ENCODE measurements around the gene SCN4B. TPM values are rescaled to one million over a fixed set of nuclear protein-coding genes. Genes with fewer than 3 reads are reported as not detected.
A peak's percentile ranks its signal among the peaks of the same experiment; 100 is the strongest.
"Not testable (repeated sequence)": the region's sequence is repeated elsewhere in the genome, so short reads cannot be mapped to it uniquely, and the experiment has no call there.

The SCN4B gene
- total RNA-seq, result under 1 TPM in 1 of 2 experiments, not detected in 1; 0.17 TPM

DNA sequence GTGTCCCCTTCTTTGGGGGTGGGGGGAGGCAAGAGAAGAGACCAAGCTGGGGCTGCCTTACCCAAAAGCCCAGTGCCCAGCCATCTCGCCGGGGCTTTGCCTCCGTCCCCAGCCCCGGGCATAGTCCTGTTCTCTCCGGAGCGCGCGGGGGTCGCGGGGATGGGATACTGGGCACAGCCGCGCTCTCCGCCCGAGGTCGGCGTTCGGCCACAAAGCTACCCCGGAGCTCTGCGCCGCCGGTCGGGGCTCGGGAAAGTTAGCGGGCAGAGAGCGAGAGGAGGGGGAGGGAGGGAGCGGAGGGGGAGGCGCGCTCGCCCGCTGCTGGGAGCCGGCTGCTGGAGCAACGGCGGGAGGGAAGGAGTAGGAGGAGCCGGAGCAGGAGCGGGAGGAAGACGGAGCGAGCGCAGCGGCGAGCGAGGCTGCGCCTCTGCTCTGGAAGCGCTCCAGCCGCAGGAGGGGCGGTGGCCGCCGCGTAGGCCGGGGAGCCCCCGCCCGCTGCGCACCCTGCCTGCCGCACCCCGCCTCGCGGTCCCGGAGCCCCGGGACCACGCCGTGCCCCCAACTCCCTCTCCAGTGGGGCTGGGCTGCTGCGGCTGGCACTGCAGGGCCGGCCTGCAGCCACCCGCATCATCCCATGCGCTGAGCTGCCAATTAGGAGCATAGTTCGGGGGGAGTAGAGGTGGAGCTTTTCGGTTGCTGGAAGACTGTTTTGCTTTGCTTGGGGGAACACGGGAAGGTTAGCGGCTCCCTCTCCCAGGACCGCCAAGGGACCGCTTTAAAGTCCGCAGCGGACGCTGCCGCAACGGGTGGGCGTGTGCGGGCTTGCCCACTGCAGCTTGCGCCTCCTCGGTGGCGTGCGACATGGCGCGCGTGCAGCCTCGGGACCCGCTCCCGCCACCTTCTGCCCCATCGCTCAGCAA lies at the start of gene SCN4B:
Gene SCN4B, minus strand, starts transcription at position 272 of the 920 bp plus-strand sequence. Its CDS starts 150 bp downstream, at position 122.
- Mint-ChIP-seq H3K27me3 (peaks cover 85% of the 10 kb centered on the region), H3K9me3 (no peaks in the 10 kb centered on the region), H3K27ac (no peak within 1 kb of the TSS), H3K4me1 (peaks cover 16% of the 10 kb centered on the region), H3K4me3 (peak within 1 kb of the TSS; percentile 72), H3K36me3 (no peaks in the 10 kb centered on the region)
- POLR2A ChIA-PET, result interaction anchor here (0.6 kb wide), 3 partner anchors 151 to 361 kb away, joined by 3 to 7 read pairs (median 3); no protein-coding TSS in a partner anchor
- DNase-seq, result peak; percentile 60
- peak; percentile 57 for ATAC-seq (ENCODE audit: low read depth)

- ATAC-seq (ENCODE audit: low read depth), result peak; percentile 7
- H3K36me3 Mint-ChIP-seq, result peaks cover 23% of the 10 kb centered on the region
- no peak for DNase-seq
- no peak overlapping the region for H3K27ac Mint-ChIP-seq
- no peak overlapping the region for H3K4me3 Mint-ChIP-seq
- peaks cover 35% of the 10 kb centered on the region for H3K4me1 Mint-ChIP-seq
- peaks cover 1% of the 10 kb centered on the region for H3K9me3 Mint-ChIP-seq
- POLR2A ChIA-PET, result interaction anchor here (0.8 to 2.7 kb wide), 19 partner anchors 15 to 144 kb away, joined by 3 to 118 read pairs (median 6); partner anchors contain the start of genes CD3D, CD3G, JAML and MPZL2
- H3K27me3 Mint-ChIP-seq, result no peaks in the 10 kb centered on the region
These were observed 49.3 kb upstream of the SCN4B start for GRCh38 chr11:118201966-118202365.

DNA sequence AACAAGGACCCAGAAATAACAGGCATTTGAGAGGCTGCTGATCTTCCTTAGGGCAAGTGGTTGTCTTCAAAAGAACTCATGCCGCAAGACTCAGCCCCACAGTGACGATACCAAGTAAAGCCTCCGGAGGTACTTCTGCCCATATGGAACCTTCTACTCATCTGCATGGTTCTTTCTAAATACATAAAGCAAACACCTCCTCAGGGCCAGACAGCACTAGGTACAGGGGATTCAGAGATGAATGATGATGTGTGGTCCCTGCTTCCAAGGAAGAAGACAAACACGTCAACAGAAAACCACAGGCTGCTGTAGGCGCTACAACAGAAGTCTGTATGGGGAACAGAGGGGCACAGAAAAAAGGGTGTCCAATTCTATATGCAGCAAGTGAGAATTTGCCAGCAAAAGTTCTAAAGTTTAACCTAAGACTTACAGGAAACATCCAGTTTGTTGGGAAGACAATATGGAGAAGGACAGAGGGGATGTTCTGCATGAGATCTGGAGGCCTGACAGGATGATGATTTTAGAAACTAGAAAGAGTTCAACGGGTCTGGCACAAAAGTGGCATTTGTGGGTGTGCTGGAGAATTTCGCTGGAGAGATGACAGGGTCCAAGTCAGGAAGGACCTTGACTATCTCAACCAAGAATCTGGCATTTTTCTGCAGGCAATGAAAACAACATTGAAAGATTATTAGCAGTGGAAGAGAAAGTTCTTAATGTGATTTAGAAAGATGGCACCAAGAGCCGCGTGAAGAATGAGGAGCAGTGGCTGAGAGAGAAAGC lies 48.5 kb upstream of the SCN4B start:
- Mint-ChIP-seq H3K36me3 (peaks cover 20% of the 10 kb centered on the region), H3K4me1 (peaks cover 27% of the 10 kb centered on the region), H3K27ac (no peak overlapping the region), H3K4me3 (no peak overlapping the region), H3K27me3 (no peaks in the 10 kb centered on the region), H3K9me3 (no peaks in the 10 kb centered on the region)
- peak; percentile 65 for ATAC-seq (ENCODE audit: low read depth)
- POLR2A ChIA-PET, result interaction anchor here (1.2 to 2.7 kb wide), 9 partner anchors 16 to 142 kb away, joined by 3 to 118 read pairs (median 7); partner anchors contain the start of genes CD3D, CD3G, JAML and MPZL2
- DNase-seq, result no peak

GRCh38 chr11:118200497-118200896 lies 47.9 kb upstream of the SCN4B start:
- peaks cover 21% of the 10 kb centered on the region for H3K4me1 Mint-ChIP-seq
- DNase-seq (no peak), ATAC-seq (ENCODE audit: low read depth) (no peak)
- H3K9me3 Mint-ChIP-seq, result no peaks in the 10 kb centered on the region
- H3K4me3 Mint-ChIP-seq, result no peak overlapping the region
- POLR2A ChIA-PET, result interaction anchor here (1.2 kb wide), 1 partner anchor 24 kb away, joined by 4 read pairs; the partner anchor contains the start of gene JAML
- H3K27me3 Mint-ChIP-seq, result no peaks in the 10 kb centered on the region
- H3K36me3 Mint-ChIP-seq, result peaks cover 14% of the 10 kb centered on the region
- no peak overlapping the region for H3K27ac Mint-ChIP-seq

DNA sequence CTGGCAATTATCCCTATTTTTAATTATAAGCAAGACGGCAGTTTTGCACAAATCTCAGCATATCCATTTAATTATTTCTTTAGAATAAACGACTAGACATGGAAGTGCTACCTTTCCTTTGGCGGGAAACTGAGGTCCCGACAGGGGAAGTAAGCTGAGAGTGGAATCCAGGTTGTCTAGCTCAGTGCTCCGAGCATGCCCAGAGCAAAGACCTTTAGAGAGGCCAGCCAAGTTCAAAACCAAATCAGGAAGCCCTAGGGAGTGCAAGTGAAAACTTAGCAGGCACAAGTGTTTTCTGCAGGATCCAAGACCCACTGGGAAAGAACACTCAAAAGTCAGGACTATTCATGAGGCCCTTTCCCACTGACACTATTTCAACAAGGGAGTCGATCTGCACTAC lies 46.5 kb upstream of the SCN4B start:
- peaks cover 21% of the 10 kb centered on the region for H3K36me3 Mint-ChIP-seq
- H3K4me1 Mint-ChIP-seq, result peaks cover 15% of the 10 kb centered on the region
- H3K4me3 Mint-ChIP-seq, result peak overlapping the region; percentile 39
- H3K9me3 Mint-ChIP-seq, result no peaks in the 10 kb centered on the region
- H3K27me3 Mint-ChIP-seq, result no peaks in the 10 kb centered on the region
- POLR2A ChIA-PET, result interaction anchor here (0.7 to 2.0 kb wide), 14 partner anchors 15 to 238 kb away, joined by 3 to 13 read pairs (median 6); partner anchors contain the start of genes CD3D, CD3E, JAML and MPZL3
- DNase-seq (no peak), ATAC-seq (ENCODE audit: low read depth) (no peak)
- H3K27ac Mint-ChIP-seq, result peak overlapping the region; percentile 85

DNA sequence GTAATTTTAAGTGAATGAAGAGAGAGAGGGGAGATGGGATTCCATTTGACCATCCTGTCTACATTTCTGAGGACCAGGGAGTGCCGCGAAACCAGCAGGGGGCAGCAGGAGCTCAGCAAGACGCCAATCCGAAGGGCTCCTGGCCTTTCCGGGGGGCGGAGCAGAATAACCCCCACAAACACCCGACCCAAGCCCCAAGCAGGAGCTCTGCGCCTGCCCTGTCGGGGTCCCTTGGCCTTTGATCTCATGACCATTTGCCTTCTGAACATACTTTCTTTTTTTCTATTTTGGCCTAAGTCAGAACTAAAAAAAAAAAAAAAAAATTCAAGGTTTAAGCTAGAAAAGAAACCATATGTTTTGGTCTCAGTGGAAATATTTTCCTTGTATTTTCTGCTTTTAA lies 45.7 kb upstream of the SCN4B start:
- peak overlapping the region; percentile 39 for H3K4me3 Mint-ChIP-seq

DNA sequence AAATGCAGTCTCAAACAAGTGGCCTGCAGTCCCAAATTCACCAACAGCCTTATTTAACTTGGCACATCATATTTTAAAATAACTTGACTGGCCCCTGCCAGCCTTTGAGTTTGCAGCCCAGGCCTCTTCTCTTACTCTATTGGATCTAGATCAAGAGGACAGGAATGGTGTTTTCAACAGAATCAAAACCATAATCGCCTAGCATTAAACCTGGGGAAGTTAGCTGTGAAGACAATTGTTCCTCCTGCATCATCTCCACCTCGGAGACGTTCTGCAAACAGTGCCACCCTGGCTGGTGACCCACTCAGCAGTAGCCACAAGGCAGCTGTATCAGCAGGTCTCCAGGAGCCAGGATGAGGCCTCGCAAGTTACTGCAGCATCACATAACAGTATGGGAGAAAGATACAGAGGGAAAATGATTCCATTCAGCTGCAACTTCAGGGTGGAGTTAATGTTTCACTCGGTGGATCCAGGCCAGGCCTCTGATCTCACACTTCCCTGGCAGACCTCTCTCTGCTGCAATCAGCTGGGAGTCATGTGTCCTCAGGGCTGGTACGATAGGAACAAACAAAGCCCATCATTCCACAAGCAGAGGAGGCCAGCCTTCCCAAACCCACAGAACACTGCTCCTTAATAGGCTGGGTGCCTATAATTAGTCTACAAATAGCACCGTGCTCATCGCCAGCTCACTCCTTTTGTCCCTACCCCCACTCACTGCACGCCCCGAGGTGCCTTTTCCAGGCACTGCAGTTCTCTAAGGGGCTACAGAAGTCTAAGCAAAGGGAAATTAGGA lies 42.4 kb upstream of the SCN4B start:
- Mint-ChIP-seq H3K4me3 (no peak overlapping the region), H3K27ac (no peak overlapping the region), H3K4me1 (peaks cover 15% of the 10 kb centered on the region), H3K27me3 (no peaks in the 10 kb centered on the region), H3K36me3 (peaks cover 53% of the 10 kb centered on the region), H3K9me3 (peaks cover 7% of the 10 kb centered on the region)
- POLR2A ChIA-PET, result interaction anchor here (0.6 kb wide), 1 partner anchor 109 kb away, joined by 3 read pairs; the partner anchor contains the start of gene CD3E
- no peak for DNase-seq
- ATAC-seq (ENCODE audit: low read depth), result no peak

More for the DNA sequence above, 45.7 kb upstream of the SCN4B start:
- Mint-ChIP-seq H3K9me3 (no peaks in the 10 kb centered on the region), H3K36me3 (peaks cover 28% of the 10 kb centered on the region), H3K27me3 (no peaks in the 10 kb centered on the region), H3K4me1 (peaks cover 15% of the 10 kb centered on the region), H3K27ac (peak overlapping the region; percentile 85)
- ATAC-seq (ENCODE audit: low read depth), result peak; percentile 15
- DNase-seq, result peak; percentile 88
- POLR2A ChIA-PET, result interaction anchor here (0.6 to 2.0 kb wide), 23 partner anchors 16 to 239 kb away, joined by 3 to 13 read pairs (median 4); partner anchors contain the start of genes CD3D, CD3E, JAML and MPZL2

GRCh38 chr11:118193910-118194566 lies 41.4 kb upstream of the SCN4B start:
- peaks cover 5% of the 10 kb centered on the region for H3K27me3 Mint-ChIP-seq
- H3K9me3 Mint-ChIP-seq, result peaks cover 7% of the 10 kb centered on the region
- DNase-seq (no peak), ATAC-seq (ENCODE audit: low read depth) (no peak)
- H3K36me3 Mint-ChIP-seq, result peaks cover 53% of the 10 kb centered on the region
- H3K4me3 Mint-ChIP-seq, result no peak overlapping the region
- H3K4me1 Mint-ChIP-seq, result peaks cover 11% of the 10 kb centered on the region
- H3K27ac Mint-ChIP-seq, result no peak overlapping the region
- POLR2A ChIA-PET, result no interaction called here

GRCh38 chr11:118192817-118193216 lies 40.2 kb upstream of the SCN4B start:
- H3K9me3 Mint-ChIP-seq; H3K27ac Mint-ChIP-seq; POLR2A ChIA-PET; ATAC-seq (ENCODE audit: low read depth); H3K4me3 Mint-ChIP-seq; DNase-seq; H3K4me1 Mint-ChIP-seq: not testable (repeated sequence)
- Mint-ChIP-seq H3K27me3 (peaks cover 13% of the 10 kb centered on the region), H3K36me3 (peaks cover 49% of the 10 kb centered on the region)

GRCh38 chr11:118190942-118191506 lies 38.4 kb upstream of the SCN4B start:
- H3K27ac Mint-ChIP-seq; H3K4me3 Mint-ChIP-seq; DNase-seq; H3K4me1 Mint-ChIP-seq; POLR2A ChIA-PET; ATAC-seq (ENCODE audit: low read depth); H3K9me3 Mint-ChIP-seq: not testable (repeated sequence)
- peaks cover 17% of the 10 kb centered on the region for H3K27me3 Mint-ChIP-seq
- peaks cover 45% of the 10 kb centered on the region for H3K36me3 Mint-ChIP-seq

- POLR2A ChIA-PET, result no interaction called here
- Mint-ChIP-seq H3K27ac (no peak overlapping the region), H3K27me3 (peaks cover 20% of the 10 kb centered on the region), H3K4me3 (no peak overlapping the region), H3K9me3 (peaks cover 4% of the 10 kb centered on the region), H3K4me1 (peaks cover 5% of the 10 kb centered on the region), H3K36me3 (peaks cover 7% of the 10 kb centered on the region)
- ATAC-seq (ENCODE audit: low read depth) (no peak), DNase-seq (no peak)
These were observed 33.9 kb upstream of the SCN4B start for GRCh38 chr11:118186346-118187107.
